Liver (tissue), 2 donors: Measurements from ENCODE around the gene SOX10.
"Not testable (repeated sequence)": the region's sequence is repeated elsewhere in the genome, so short reads cannot be mapped to it uniquely, and the experiment has no call there.

Experiments
- TF ChIP-seq, protein P1 (sequence below): fragments of 150-350 bp; IDR thresholded peaks from 2 replicates; pipeline ENCODE4 v1.5.1; 2017; ENCODE audit warnings: improper control_type of control experiment, low read depth, low read length; ENCODE audit not compliant: missing input control
- TF ChIP-seq, protein P2 (sequence below): IDR thresholded peaks from 2 replicates; pipeline ENCODE4 v1.6.1; 2016; ENCODE audit warnings: antibody characterized with exemption
- donor health status: healthy.

DNA sequence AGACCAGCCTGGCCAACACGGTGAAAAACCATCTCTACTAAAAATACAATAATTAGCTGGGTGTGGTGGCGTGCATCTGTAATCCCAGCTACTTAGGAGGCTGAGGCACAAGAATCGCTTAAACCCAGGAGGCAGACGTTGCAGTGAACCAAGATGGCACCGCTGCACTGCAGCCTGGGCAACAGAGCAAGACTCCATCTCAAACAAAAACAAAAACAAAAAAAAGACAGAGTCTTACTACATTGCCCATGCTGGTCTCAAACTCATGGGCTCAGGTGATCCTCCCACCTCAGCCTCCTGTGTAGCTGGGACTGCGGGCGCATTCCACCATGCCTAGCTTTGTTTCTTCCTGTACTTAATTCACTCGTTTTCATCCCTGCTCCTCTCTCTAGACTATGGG, 8.3 kb downstream of the SOX10 start:
- TF ChIP-seq, protein P1, sequence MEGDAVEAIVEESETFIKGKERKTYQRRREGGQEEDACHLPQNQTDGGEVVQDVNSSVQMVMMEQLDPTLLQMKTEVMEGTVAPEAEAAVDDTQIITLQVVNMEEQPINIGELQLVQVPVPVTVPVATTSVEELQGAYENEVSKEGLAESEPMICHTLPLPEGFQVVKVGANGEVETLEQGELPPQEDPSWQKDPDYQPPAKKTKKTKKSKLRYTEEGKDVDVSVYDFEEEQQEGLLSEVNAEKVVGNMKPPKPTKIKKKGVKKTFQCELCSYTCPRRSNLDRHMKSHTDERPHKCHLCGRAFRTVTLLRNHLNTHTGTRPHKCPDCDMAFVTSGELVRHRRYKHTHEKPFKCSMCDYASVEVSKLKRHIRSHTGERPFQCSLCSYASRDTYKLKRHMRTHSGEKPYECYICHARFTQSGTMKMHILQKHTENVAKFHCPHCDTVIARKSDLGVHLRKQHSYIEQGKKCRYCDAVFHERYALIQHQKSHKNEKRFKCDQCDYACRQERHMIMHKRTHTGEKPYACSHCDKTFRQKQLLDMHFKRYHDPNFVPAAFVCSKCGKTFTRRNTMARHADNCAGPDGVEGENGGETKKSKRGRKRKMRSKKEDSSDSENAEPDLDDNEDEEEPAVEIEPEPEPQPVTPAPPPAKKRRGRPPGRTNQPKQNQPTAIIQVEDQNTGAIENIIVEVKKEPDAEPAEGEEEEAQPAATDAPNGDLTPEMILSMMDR = not testable (repeated sequence)
- TF ChIP-seq, protein P2, sequence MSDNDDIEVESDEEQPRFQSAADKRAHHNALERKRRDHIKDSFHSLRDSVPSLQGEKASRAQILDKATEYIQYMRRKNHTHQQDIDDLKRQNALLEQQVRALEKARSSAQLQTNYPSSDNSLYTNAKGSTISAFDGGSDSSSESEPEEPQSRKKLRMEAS = not testable (repeated sequence)
